HL-60 (cell line): ENCODE measurements around the gene SLC25A27.

Experiments used
- CTCF ChIP-seq: IDR thresholded peaks from one replicate; pipeline ENCODE4 v1.5.1; 2011; ENCODE audit warnings: low read length, control low read depth, inconsistent platforms; ENCODE audit not compliant: insufficient read depth
- POLR2AphosphoS5 ChIP-seq: IDR thresholded peaks from 2 replicates; pipeline ENCODE4 v1.6.1; 2012; ENCODE audit warnings: low read depth

- TF ChIP-seq CTCF (no peak), POLR2AphosphoS5 (no peak)
Observed at GRCh38 chr6:46628976-46629375, 23.8 kb upstream of the SLC25A27 start.
